Stimulated activated CD8-positive, alpha-beta memory T cell treated with anti-CD3 and anti-CD28 coated beads, Interleukin-15, amount 100 ng/mL, for 4 hours (primary cell): ENCODE results near the gene LANCL2.
"Not testable (repeated sequence)": the region's sequence is repeated elsewhere in the genome, so short reads cannot be mapped to it uniquely, and the experiment has no call there.

Experiments used
- DNase-seq, 2 donors: peaks; one replicate each; pipeline ENCODE4 v3.0.0-alpha.2; 2020; ENCODE audit warnings: low read depth in 2 of 2

The LANCL2 gene, protein sequence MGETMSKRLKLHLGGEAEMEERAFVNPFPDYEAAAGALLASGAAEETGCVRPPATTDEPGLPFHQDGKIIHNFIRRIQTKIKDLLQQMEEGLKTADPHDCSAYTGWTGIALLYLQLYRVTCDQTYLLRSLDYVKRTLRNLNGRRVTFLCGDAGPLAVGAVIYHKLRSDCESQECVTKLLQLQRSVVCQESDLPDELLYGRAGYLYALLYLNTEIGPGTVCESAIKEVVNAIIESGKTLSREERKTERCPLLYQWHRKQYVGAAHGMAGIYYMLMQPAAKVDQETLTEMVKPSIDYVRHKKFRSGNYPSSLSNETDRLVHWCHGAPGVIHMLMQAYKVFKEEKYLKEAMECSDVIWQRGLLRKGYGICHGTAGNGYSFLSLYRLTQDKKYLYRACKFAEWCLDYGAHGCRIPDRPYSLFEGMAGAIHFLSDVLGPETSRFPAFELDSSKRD

DNA sequence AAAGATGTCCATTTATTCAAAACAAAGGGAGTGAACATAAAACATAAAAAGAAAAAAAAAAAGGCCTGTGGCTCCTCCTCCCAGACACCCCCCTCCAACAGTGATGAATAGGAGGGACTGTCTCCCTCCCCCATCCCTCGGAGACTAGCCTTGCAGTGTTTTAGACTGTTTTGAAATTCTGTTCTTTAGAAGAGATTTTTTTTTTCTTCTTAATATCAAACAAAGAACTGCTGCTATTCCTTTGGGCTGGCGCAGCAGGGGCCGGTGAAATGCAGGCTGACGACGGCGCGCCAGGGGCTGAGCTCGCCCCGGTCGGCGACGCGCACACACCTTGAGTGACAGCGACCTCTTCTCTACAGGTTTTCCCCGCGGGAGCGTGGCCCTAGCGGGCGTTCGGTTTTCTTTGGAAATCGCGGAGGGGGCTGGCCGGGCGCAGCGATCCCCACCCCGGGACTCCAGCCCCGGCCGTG lies at the start of gene LANCL2:
TSS of gene LANCL2 (plus strand) at position 133 of the 470 bp plus-strand sequence. CDS start 689 bp downstream, outside the sequence.
- no peak for DNase-seq

DNA sequence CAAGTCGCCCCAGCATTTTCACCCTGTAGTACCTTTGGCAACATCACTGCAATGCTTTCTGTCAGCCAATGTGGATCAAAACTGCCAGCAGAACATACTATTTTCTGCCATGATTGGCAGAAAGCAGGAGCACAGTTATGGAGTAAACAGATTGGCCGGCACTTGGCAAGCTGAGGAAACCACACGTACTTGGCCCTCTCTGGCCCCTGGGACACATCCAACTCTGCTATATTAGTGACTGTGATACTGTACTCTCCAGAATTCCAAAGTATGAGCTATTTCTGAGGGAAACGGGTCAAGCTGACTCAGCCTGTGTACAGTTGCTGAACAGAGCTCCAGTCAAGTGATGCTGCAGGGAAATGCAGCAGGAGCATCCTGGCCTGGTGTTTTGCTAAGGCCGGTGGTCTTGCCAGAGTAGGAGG lies 39.8 kb upstream of the LANCL2 start:
- no peak for DNase-seq

DNA sequence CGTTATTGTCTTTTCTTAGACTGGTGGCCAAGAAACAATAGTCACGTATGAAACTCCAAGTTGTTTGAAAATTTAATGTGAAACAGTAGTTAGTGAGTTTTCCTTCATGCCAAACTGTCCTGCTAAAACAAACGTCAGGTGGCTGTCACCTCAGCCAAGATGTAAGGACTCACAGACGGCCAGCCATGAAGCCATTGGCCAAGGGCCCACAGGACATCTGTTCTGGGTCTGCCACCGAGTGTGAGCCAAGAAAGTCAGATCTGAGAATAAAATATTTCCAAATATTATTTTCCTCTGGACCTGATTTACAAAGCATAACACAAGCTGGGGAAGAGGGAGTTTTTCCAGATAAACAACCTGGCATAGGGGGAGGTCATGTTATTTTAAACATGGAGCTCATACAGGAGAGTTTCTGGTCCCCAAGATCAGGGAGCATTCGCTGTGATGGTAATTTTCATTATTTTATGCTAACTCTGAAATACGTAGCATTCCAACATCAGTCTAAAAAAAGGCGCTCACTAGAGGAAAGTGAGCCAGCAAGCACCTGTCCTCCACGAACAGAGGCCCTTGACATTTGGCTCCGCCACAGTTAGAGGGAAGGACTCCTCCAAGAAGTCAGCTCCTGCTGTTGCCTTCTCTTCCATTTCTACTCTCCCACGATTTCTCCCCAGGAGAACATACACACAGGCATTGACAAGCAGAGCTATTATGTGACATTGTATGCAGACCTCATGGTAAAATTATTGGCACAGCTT lies 38.9 kb upstream of the LANCL2 start:
- no peak for DNase-seq

DNA sequence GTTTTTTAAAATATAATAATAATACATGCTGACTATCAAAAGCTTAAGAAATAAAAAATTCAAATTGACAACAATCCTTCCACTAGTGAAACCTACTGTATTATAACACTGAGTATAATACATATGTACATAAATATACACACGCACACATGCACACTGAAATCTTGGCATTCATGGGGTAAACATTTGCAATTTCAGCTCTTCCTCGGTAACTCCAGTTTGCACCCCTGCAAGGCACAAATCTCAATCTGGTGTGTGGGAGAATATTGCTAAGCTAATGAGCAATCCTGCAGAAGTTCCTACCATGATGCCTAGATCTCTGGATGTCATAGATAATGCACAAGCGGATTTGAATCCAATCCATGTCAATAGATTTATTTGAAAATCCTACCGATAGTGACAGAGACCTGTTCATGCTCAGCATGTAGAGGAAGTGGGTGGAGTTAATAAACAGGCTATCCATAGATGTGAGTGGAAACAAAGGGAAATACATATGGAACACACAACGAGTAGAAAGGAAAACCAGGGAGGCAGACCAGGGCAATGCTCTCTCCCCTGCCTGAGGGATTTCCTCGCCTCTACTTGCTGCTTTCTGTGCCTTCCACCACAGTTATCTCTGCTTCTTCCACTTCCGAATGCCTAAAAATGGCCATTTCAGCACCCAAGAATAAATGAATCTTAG lies 38.1 kb upstream of the LANCL2 start:
- no peak for DNase-seq

DNA sequence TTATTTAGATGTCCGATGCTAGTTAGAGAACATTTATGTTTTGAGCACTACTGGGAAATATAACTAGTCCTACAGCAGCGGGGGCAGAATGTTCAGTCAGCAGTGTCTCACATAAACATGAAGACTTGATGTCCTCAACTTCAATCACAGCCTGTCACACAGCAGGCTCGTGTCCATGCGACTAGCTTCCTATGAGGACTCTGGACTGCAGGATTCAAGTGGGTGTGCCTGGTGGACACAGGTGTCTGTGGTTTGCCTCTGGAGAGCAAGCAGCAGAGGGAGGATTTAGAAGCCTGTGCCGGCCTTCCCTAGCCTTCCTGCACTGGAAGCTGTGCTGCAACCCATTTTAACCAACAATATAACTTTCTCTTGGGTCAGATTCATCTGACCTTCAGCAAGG lies 30.0 kb upstream of the LANCL2 start:
- DNase-seq, result no peak

DNA sequence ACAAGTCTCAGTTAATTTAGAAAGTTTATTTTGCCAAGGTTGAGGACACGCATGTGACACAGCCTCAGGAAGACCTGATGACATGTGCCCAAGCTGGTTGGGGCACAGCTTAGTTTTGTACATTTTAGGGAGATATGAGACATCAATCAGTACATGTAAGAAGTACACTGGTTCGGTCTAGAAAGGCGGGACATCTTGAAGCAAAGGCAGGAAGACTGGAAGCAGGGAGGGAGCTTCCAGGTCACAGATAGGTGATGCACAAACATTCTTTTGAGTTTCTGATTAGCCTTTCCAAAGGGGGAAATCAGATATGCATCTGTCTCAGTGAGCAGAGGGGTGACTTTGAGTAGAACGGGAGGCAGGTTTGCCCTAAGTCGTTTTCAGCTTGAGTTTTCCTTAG lies 29.4 kb upstream of the LANCL2 start:
- no peak for DNase-seq

DNA sequence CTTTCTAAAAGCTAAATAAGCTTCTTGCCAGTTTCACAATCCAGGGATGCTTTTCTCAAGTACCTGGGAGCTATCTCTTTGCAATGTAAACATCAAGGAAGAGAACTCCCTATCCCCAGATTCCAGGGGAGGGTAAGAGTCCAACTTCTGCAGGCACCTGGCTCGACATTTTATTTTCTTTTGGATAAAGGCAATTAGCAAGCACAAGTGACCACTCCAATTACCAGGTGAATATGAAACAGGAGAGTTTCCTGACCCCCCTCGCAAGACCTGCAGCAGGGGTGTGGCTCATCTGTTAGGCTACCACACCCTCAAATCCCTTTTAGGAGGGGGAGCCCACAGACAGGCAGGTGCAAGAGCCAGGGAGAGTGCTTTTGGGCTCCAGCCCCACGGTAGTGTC lies 28.6 kb upstream of the LANCL2 start:
- no peak for DNase-seq

DNA sequence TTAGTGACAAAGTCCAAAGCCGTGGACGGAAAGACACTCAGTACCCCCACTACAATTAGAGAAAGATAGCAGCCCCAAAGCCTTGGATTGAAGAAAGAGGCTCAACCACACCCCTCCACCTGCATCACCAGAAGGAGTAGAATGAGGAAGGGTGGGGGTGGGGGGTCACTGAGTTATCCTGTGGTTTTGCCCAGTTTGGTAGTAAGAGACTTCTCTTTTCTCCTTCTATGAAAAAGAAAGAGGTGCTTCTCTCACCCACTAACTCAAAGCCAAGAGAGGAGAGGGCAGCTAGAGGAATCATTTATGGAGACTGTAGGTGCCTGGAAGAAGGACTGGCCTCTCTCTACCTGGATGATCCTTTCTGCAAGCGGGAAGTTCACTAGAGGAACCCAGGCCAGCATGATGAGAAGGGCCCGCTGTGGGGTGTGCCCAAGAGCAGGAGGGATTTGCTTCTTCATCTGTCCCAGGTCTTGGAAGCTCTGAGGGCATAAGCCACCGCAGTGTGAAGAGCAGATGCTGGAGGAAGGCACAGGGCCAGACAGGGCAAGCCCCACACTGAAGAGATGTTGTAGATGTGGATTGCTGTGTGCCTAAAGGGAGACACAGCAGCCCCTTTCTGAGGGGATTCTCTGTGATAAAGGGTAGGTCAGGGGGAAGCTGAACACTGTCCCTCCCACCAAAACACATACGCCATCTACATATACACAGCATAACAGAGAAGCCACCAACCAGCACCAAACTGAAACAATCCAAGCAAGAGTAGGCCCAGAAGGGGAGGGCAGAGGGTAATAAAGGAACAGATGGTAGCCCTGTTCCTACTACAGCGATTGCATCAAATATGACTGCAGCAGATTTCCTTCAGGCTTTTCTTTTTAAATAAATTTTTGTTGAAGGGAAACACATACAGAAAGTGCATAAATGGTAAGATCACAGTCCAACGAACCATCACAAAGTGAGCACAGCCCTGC lies 25.8 kb upstream of the LANCL2 start:
- no peak for DNase-seq

DNA sequence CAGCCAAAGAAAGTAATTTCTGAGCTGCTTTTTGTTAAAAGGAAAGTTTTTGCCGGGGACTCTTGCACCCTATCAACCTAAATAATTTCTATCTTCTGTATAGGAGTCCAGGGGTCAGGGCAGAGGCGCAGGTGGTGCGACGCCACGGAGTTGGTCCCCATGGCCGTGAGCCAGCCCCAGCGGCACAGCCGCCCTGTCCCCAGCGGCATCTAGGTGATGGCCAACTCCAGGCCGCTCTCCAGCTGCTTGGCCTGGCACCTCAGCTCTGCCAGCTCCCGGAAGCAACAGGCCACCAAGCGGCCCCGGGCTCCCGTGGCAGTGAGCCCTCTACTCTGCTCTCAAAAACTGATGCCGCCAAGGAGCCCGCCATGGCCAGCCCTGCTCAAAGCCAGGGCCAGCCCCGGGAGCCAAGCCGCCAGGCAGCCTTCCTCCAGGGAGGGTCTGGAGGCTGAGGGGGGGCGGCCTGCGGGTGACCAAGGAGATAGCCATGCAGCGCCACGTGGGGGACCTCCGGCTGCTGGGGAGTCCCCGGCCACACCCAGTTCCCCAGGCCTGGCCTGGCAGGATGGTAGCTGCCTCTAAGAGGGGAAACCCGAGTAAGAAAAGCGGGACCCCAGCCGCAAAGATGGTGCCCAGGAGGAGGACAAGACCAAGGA lies 22.8 kb upstream of the LANCL2 start:
- no peak for DNase-seq

DNA sequence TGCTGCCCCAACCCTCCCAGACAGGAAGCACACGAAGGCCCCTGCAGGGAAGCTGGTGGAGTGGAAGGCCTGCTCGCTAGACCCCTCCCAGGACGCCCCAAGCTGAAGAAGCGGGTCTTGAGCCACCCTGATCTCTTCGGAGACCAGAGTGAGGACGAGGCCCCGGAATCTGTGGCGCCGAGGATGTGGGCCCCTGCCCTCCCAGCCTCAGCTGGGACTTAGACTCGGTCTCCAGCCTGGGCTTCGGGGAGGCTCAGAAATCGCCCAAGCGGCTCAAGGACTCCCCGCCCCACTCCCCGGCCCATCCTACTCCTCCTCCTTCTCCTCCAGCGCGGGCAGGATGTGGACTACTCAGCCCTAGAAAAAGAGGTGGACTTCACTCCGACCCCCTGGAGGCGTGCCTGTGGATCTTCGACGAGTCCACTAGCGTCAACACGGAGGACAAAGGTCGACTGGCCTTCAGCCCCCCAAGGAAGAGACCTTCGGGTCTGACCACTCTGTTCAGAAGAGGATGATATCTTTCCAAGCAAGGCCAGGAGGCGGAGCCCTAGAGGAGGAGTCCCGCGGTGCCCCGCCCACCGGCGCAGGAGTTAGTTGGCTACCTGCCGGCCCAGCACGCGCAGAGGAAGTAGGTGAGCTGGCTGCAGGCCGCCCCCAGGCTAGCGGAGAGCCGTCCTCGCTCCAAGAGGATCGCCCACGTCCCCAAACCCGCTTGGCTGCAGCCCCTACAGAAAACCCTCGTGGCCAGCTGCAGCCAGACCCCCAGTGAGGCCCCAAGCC lies 21.9 kb upstream of the LANCL2 start:
- no peak for DNase-seq

DNA sequence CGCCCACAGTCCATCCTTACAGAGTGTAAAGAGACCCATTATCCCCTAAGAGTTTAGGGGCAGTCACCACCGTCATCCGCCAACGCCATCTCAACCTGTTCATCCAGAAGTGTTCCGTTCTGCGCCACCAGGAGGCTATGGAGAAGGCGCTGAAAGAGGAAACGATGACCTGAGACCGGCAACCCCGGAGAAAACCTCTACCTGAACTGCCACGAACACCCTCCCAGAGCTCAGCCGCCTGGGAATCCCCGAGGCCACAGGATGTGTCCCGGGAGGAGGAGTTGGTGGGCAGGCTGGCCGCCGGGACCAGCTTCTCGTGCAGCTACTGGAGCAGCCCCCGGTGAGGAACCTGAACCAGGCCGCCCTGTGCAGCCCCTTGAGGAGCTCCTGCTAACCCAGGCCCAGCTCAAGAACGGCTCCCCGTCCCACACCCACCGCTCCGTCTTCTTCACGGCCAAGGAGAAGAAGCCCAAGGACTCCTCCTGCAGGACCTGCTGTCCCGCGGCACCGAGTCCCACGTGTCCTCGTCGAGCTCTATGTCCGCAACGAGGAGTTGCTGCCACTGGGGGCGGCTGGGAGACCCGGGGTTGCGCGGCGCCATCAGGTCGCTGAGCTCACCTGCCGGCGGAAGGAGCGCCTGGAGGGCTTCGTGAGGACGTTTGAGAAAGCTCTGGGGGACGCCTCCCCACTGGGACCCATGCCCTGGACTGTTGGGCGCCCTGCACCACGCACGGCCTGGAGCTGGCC lies 21.1 kb upstream of the LANCL2 start:
- DNase-seq, result no peak

DNA sequence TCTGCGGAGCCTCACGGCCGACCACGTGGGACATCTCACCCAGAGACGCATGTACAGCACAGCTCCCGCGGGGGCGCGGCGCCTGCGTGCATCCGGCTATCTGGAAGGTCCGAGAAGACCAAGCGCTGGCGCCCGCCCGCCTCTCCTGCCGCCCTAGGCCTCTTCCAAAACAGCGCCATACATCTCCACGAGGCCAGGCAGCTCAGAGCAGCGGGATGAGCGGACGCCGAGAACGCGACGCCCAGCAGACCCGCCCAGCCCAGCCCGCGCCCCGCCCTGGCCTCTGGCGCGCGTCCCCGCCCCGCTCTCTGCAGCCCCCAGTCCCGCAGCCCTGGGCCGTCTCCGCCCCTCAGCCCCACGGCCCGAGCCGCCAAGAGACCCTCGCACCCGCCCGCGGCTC lies 20.3 kb upstream of the LANCL2 start:
- no peak for DNase-seq

DNA sequence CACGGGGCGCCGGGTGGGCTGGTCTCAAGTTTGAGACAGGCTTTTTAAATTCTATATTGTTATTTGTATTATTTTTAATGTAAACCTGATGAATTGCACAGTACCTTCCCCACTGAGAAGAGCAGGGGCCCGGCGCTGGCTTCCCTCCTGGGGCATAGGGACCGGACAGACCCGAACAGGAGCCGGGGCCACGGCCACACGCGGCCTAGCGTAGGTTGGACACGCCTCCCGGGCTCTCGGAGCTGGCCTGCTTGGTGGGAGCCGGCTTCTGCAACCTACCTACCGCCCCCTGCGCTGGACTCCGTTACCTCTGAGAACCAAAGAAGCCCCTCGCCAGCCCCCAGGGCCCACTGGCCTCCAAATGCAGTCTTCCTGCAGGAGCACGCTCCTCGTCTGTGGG lies 19.8 kb upstream of the LANCL2 start:
- no peak for DNase-seq

DNA sequence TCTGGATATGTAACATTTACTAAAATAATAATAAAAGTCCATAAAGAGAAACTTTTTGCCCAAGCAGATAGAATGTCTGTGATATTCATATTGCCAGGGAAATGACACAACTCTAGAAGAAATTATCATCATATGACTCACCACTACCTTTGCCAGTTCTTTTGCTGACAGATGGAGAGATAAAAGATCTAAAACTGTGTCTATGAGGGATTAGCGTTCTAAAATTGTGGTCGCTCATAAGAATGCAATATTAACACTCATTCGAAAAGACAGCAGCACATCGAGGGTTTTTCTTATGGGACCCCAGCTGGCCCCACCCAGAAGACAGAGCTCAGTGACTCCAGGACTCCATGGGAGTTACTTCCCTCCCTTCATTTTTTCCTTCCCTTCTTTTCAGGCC lies 16.6 kb upstream of the LANCL2 start:
- no peak for DNase-seq

DNA sequence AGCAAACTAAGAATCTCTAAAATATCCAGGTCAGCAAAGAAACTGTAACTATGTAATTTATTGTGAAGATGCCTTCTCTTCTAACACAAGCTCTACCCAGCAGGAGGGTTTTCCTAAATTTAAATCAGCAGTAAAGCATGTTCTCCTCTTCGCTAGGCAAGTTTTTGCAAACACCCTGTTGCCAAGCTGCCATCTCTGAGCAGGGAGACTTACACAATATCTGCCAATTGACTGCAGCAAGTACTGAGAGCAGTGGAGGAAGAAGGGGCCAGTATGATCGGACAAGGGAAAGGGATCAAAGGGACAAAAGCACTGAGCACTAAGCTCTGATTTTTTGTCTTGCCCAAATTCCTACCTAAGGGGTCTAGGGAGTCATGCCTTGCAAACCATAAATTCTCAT lies 16.0 kb upstream of the LANCL2 start:
- DNase-seq, result no peak

DNA sequence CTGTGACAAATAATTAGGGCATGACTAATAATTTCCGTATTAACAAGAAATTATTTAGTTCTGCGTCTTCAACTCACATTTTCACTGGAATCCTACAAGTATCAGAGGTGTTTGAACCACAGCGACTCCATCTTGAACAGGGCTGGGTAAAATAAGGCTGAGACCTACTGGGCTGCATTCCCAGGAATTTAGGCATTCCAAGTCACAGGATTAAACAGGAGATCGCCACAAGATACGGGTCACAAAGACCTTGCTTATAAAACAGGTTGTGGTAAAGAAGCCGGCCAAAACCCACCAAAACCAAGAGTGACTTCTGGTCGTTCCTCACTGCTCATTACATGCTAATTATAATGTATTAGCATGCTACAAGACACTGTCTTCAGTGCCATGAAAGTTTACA lies 14.9 kb upstream of the LANCL2 start:
- no peak for DNase-seq

DNA sequence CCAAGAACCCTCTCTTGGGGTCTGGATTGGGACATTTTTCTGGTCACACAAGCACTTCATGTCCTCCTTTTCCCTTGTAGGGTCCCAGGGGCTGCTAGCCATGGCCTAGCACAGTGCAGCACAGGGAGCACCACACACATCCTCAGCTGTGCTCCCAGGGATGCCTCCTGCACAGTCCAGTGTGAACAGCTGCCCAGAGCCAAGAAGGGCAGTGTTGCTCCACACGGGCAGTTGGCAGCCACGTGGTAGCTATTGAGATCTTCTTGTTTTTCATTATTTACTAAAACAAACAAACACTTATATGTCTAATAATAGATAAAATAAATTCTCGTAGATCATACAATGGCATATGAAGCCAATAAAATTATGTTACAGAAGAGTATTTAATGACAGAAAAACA lies 13.9 kb upstream of the LANCL2 start:
- no peak for DNase-seq

DNA sequence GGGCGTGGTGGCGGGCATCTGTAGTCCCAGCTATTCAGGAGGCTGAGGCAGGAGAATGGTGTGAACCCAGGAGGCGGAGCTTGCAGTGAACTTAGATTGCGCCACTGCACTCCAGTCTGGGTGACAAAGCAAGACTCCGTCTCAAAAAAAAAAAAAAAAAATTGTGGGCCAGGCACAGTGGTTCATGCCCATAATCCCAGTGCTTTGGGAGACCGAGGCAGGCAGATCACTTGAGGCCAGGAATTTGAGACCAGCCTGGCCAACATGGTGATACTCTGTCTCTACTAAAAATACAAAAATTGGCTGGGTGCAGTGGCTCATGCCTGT lies 12.2 kb upstream of the LANCL2 start:
- DNase-seq, result not testable (repeated sequence)

DNA sequence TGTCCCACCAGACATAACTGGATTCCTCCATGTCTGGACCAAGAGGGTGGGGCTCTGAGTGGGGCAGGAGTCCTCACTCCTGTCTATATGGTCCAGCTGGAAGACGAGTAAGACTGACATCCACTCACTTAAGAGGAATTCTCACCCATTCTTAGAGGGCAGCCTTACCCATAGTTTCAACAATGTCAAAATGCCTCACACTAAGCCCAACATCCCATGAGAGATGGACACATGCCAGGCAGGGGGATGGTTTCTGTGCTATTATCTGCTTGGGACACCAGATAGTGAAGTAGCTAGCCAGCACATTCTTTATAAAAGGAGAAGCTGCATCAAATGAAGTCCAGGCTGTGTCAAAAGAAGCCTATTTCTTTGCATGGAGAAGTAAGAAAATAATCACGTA lies 4.7 kb upstream of the LANCL2 start:
- no peak for DNase-seq
